NOMO-1 (cell line): ENCODE data around the gene CEP192.

Experiments used
- DNase-seq, 2 experiments: peaks; one replicate each; lab custom pipeline; 2025; ENCODE audit not compliant: unreplicated experiment in 2 of 2; lab: John Stamatoyannopoulos, UW

CEP192 gene

GRCh38 chr18:13136056-13136903, 145.1 kb downstream of the CEP192 start:
- no peak for DNase-seq

- DNase-seq = peak; percentile 33 to 45
These were observed 145.9 kb downstream of the CEP192 start for GRCh38 chr18:13136904-13137669.

GRCh38 chr18:13137670-13138419, 146.7 kb downstream of the CEP192 start:
- peak; percentile 78 to 90 for DNase-seq

GRCh38 chr18:13138420-13139139, 147.4 kb downstream of the CEP192 start:
- no peak for DNase-seq

- no peak for DNase-seq
These were observed 148.8 kb downstream of the CEP192 start for GRCh38 chr18:13139885-13140450.

GRCh38 chr18:13141209-13141608, 150.0 kb downstream of the CEP192 start:
- no peak for DNase-seq

GRCh38 chr18:13145636-13146190, 154.6 kb downstream of the CEP192 start:
- no peak for DNase-seq

GRCh38 chr18:13147130-13147529, 156.0 kb downstream of the CEP192 start:
- DNase-seq = peak; percentile 70 to 77

- DNase-seq = no peak
These were observed 160.5 kb downstream of the CEP192 start for GRCh38 chr18:13151656-13152055.

- no peak for DNase-seq
These were observed 167.3 kb downstream of the CEP192 start for GRCh38 chr18:13158428-13158827.

GRCh38 chr18:13159579-13159978, 168.4 kb downstream of the CEP192 start:
- peak; percentile 15 to 49 for DNase-seq

- no peak for DNase-seq
These were observed 170.2 kb downstream of the CEP192 start for GRCh38 chr18:13161276-13161899.

- DNase-seq = no peak
These were observed 172.2 kb downstream of the CEP192 start for GRCh38 chr18:13163167-13163927.

GRCh38 chr18:13164406-13164805, 173.2 kb downstream of the CEP192 start:
- no peak for DNase-seq

- no peak for DNase-seq
These were observed 174.7 kb downstream of the CEP192 start for GRCh38 chr18:13165636-13166423.

GRCh38 chr18:13173578-13174145, 182.5 kb downstream of the CEP192 start:
- DNase-seq = no peak
